ENCODE results near the gene FBXO45. TPM values are rescaled to one million over a fixed set of nuclear protein-coding genes. Genes with fewer than 3 reads are reported as not detected.

FBXO45 gene
- total RNA-seq, 1 experiment from 2014 or later: 16.0 TPM

- Mint-ChIP-seq H3K9me3 (ENCODE audit: unreplicated experiment) (no peaks in the 10 kb centered on the region), H3K27me3 (ENCODE audit: insufficient read depth, unreplicated experiment) (no peaks in the 10 kb centered on the region), H3K36me3 (ENCODE audit: insufficient read depth, unreplicated experiment) (no peaks in the 10 kb centered on the region), H3K27ac (ENCODE audit: low read depth, unreplicated experiment) (no peak overlapping the region), H3K4me3 (ENCODE audit: unreplicated experiment) (no peak overlapping the region), H3K4me1 (ENCODE audit: insufficient read depth, unreplicated experiment) (no peaks in the 10 kb centered on the region)
- CTCF ChIA-PET: interaction anchor here (0.6 kb wide), 1 partner anchor 1917 kb away, joined by 3 read pairs; no protein-coding TSS in a partner anchor
- POLR2A ChIA-PET: interaction anchor here (1.6 kb wide), 1 partner anchor 11 kb away, joined by 4 read pairs; no protein-coding TSS in a partner anchor
- no peak for DNase-seq (ENCODE audit: unreplicated experiment)
- intact Hi-C loops (cut with micrococcal nuclease): no loop called here
- BruUV-seq (replicated peaks): no TSS peak
- TF ChIP-seq CTCF (IDR thresholded peaks at IDR 0.05; ENCODE audit: unreplicated experiment): no peak
Observed at GRCh38 chr3:196620161-196620604, 51.7 kb downstream of the FBXO45 start.

- no peaks in the 10 kb centered on the region for H3K27me3 Mint-ChIP-seq (ENCODE audit: insufficient read depth, unreplicated experiment)
- ChIA-PET CTCF (interaction anchor here (0.6 kb wide), 1 partner anchor 1917 kb away, joined by 3 read pairs; no protein-coding TSS in a partner anchor), POLR2A (interaction anchor here (0.6 to 1.6 kb wide), 2 partner anchors 11 to 215 kb away, joined by 3 to 4 read pairs; no protein-coding TSS in a partner anchor)
- no TSS peak for BruUV-seq (replicated peaks)
- DNase-seq (ENCODE audit: unreplicated experiment): no peak
- H3K27ac Mint-ChIP-seq (ENCODE audit: low read depth, unreplicated experiment): no peak overlapping the region
- intact Hi-C loops (cut with micrococcal nuclease): no loop called here
- H3K36me3 Mint-ChIP-seq (ENCODE audit: insufficient read depth, unreplicated experiment): no peaks in the 10 kb centered on the region
- no peak for TF ChIP-seq CTCF (IDR thresholded peaks at IDR 0.05; ENCODE audit: unreplicated experiment)
- H3K4me1 Mint-ChIP-seq (ENCODE audit: insufficient read depth, unreplicated experiment): no peaks in the 10 kb centered on the region
- no peak overlapping the region for H3K4me3 Mint-ChIP-seq (ENCODE audit: unreplicated experiment)
- no peaks in the 10 kb centered on the region for H3K9me3 Mint-ChIP-seq (ENCODE audit: unreplicated experiment)
Observed at GRCh38 chr3:196620684-196621083, 52.2 kb downstream of the FBXO45 start.

- Mint-ChIP-seq H3K36me3 (ENCODE audit: insufficient read depth, unreplicated experiment) (no peaks in the 10 kb centered on the region), H3K27ac (ENCODE audit: low read depth, unreplicated experiment) (no peak overlapping the region), H3K9me3 (ENCODE audit: unreplicated experiment) (no peaks in the 10 kb centered on the region), H3K4me3 (ENCODE audit: unreplicated experiment) (no peak overlapping the region), H3K4me1 (ENCODE audit: insufficient read depth, unreplicated experiment) (no peaks in the 10 kb centered on the region), H3K27me3 (ENCODE audit: insufficient read depth, unreplicated experiment) (no peaks in the 10 kb centered on the region)
- ChIA-PET POLR2A (no interaction called here), CTCF (interaction anchor here (0.7 kb wide), 1 partner anchor 18 kb away, joined by 3 read pairs; no protein-coding TSS in a partner anchor)
- intact Hi-C loops (cut with micrococcal nuclease): no loop called here
- DNase-seq (ENCODE audit: unreplicated experiment): no peak
- no peak for TF ChIP-seq CTCF (IDR thresholded peaks at IDR 0.05; ENCODE audit: unreplicated experiment)
- no TSS peak for BruUV-seq (replicated peaks)
Observed at GRCh38 chr3:196621611-196622010, 53.2 kb downstream of the FBXO45 start.

GRCh38 chr3:196624067-196624790, 55.8 kb downstream of the FBXO45 start:
- no peaks in the 10 kb centered on the region for H3K4me1 Mint-ChIP-seq (ENCODE audit: insufficient read depth, unreplicated experiment)
- no peaks in the 10 kb centered on the region for H3K27me3 Mint-ChIP-seq (ENCODE audit: insufficient read depth, unreplicated experiment)
- no peak for TF ChIP-seq CTCF (IDR thresholded peaks at IDR 0.05; ENCODE audit: unreplicated experiment)
- intact Hi-C loops (cut with micrococcal nuclease): no loop called here
- ChIA-PET POLR2A (no interaction called here), CTCF (interaction anchor here (1.8 kb wide), 1 partner anchor 61 kb away, joined by 5 read pairs; no protein-coding TSS in a partner anchor)
- no peak overlapping the region for H3K4me3 Mint-ChIP-seq (ENCODE audit: unreplicated experiment)
- DNase-seq (ENCODE audit: unreplicated experiment): no peak
- BruUV-seq (replicated peaks): no TSS peak
- H3K36me3 Mint-ChIP-seq (ENCODE audit: insufficient read depth, unreplicated experiment): no peaks in the 10 kb centered on the region
- no peaks in the 10 kb centered on the region for H3K9me3 Mint-ChIP-seq (ENCODE audit: unreplicated experiment)
- H3K27ac Mint-ChIP-seq (ENCODE audit: low read depth, unreplicated experiment): no peak overlapping the region
